Upper lobe of right lung (tissue), 1 donor: ENCODE measurements around the gene GPR137B. TPM values are rescaled to one million over a fixed set of nuclear protein-coding genes. Genes with fewer than 3 reads are reported as not detected.

Source experiments
- ATAC-seq: fragments of 200-7000 bp; cut with Tn5 transposase; one replicate; pipeline ENCODE4 v1.9.1; 2020; ENCODE audit warnings: mild to moderate bottlenecking, moderate library complexity
- DNase-seq: peaks from one replicate; pipeline ENCODE4 v3.0.0-alpha.2; 2020
- H3K27ac ChIP-seq: fragments of 200-600 bp; one replicate; pipeline ENCODE4 v1.8.0; 2022
- H3K27me3 ChIP-seq: fragments of 200-600 bp; one replicate; pipeline ENCODE4 v1.8.0; 2022; ENCODE audit warnings: mild to moderate bottlenecking
- H3K36me3 ChIP-seq: fragments of 200-600 bp; one replicate; pipeline ENCODE4 v1.8.0; 2022
- H3K4me1 ChIP-seq: fragments of 200-600 bp; one replicate; pipeline ENCODE4 v1.8.0; 2022
- H3K4me3 ChIP-seq: fragments of 200-600 bp; one replicate; pipeline ENCODE4 v1.8.0; 2022; ENCODE audit warnings: mild to moderate bottlenecking
- H3K9me3 ChIP-seq: fragments of 200-600 bp; one replicate; pipeline ENCODE4 v1.8.0; 2022
- CTCF ChIP-seq: fragments of 200-600 bp; IDR thresholded peaks from one replicate; pipeline ENCODE4 v1.8.0; 2022; ENCODE audit warnings: antibody characterized with exemption
- intact Hi-C: fragments of 100-400 bp; cut with DNase I; formaldehyde crosslinking; loops from one replicate; pipeline ENCODE4 v1.11.0; 2022
- total RNA-seq: library from RNA; stranded (reverse); fragmentation: NEBNext Ultra II Directional; extraction: Animal tissue kit (Norgen Biotek cat#: 25700); gene quantifications from one replicate; pipeline ENCODE4 v1.2.1, GENCODE V29; 2021
- donor health status: DM: no; HTN: yes; CAD: no; lungs with severe emphysema.

The GPR137B gene
- total RNA-seq, 1 donor from 2014 or later, result 26.5 TPM

GRCh38 chr1:236242568-236242967 lies 100.2 kb downstream of the GPR137B start:
- intact Hi-C loops, result no loop called here
- ATAC-seq (no peak), DNase-seq (no peak)
- Histone ChIP-seq H3K36me3 (no peaks in the 10 kb centered on the region), H3K4me1 (no peaks in the 10 kb centered on the region), H3K27ac (no peak overlapping the region), H3K4me3 (no peak overlapping the region), H3K9me3 (no peaks in the 10 kb centered on the region), H3K27me3 (no peaks in the 10 kb centered on the region)
- no peak for TF ChIP-seq CTCF

- intact Hi-C loops, result no loop called here
- Histone ChIP-seq H3K27ac (no peak overlapping the region), H3K27me3 (no peaks in the 10 kb centered on the region), H3K4me1 (no peaks in the 10 kb centered on the region), H3K36me3 (peaks cover 5% of the 10 kb centered on the region), H3K4me3 (no peak overlapping the region), H3K9me3 (no peaks in the 10 kb centered on the region)
- TF ChIP-seq CTCF, result no peak
- no peak for ATAC-seq
- DNase-seq, result no peak
Observed at GRCh38 chr1:236247286-236247685, 104.9 kb downstream of the GPR137B start.

- Histone ChIP-seq H3K27me3 (no peaks in the 10 kb centered on the region), H3K4me3 (no peak overlapping the region), H3K9me3 (no peaks in the 10 kb centered on the region), H3K27ac (no peak overlapping the region), H3K4me1 (peaks cover 3% of the 10 kb centered on the region), H3K36me3 (peaks cover 5% of the 10 kb centered on the region)
- intact Hi-C loops, result no loop called here
- TF ChIP-seq CTCF, result no peak
- DNase-seq (no peak), ATAC-seq (no peak)
Observed at GRCh38 chr1:236251587-236251986, 109.2 kb downstream of the GPR137B start.

- DNase-seq (no peak), ATAC-seq (no peak)
- H3K27ac ChIP-seq, result no peak overlapping the region
- no peaks in the 10 kb centered on the region for H3K27me3 ChIP-seq
- H3K4me1 ChIP-seq, result peaks cover 3% of the 10 kb centered on the region
- no peak for TF ChIP-seq CTCF
- intact Hi-C loops, result no loop called here
- H3K4me3 ChIP-seq, result no peak overlapping the region
- peaks cover 5% of the 10 kb centered on the region for H3K36me3 ChIP-seq
- peaks cover 4% of the 10 kb centered on the region for H3K9me3 ChIP-seq
Observed at GRCh38 chr1:236253119-236253518, 110.8 kb downstream of the GPR137B start.

GRCh38 chr1:236253918-236254637 lies 111.7 kb downstream of the GPR137B start:
- no peak overlapping the region for H3K27ac ChIP-seq
- no peak for DNase-seq
- no peaks in the 10 kb centered on the region for H3K27me3 ChIP-seq
- peaks cover 14% of the 10 kb centered on the region for H3K9me3 ChIP-seq
- peaks cover 3% of the 10 kb centered on the region for H3K4me1 ChIP-seq
- H3K36me3 ChIP-seq, result peaks cover 5% of the 10 kb centered on the region
- intact Hi-C loops, result no loop called here
- H3K4me3 ChIP-seq, result no peak overlapping the region
- ATAC-seq, result no peak
- no peak for TF ChIP-seq CTCF

GRCh38 chr1:236257216-236257615 lies 114.9 kb downstream of the GPR137B start:
- peaks cover 27% of the 10 kb centered on the region for H3K9me3 ChIP-seq
- no peak for TF ChIP-seq CTCF
- intact Hi-C loops, result no loop called here

More at GRCh38 chr1:236257216-236257615, 114.9 kb downstream of the GPR137B start:
- Histone ChIP-seq H3K36me3 (no peaks in the 10 kb centered on the region), H3K27me3 (no peaks in the 10 kb centered on the region), H3K4me3 (no peak overlapping the region), H3K27ac (no peak overlapping the region), H3K4me1 (peaks cover 3% of the 10 kb centered on the region)
- no peak for ATAC-seq
- no peak for DNase-seq
